Right hindlimb (tissue), 1 donor: ENCODE measurements around the gene PCDHA6.
"Not testable (repeated sequence)": the region's sequence is repeated elsewhere in the genome, so short reads cannot be mapped to it uniquely, and the experiment has no call there.

ENCODE experiments used
- DNase-seq: peaks from one replicate; pipeline ENCODE4 v3.0.0-alpha.2; 2018

The PCDHA6 gene

DNA sequence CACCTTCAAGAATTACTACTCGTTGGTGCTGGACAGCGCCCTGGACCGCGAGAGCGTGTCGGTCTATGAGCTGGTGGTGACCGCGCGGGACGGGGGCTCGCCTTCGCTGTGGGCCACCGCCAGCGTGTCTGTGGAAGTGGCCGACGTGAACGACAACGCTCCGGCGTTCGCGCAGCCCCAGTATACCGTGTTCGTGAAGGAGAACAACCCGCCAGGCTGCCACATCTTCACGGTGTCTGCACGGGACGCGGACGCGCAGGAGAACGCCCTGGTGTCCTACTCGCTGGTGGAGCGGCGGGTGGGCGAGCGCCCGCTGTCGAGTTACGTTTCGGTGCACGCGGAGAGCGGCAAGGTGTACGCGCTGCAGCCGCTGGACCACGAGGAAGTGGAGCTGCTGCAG, 4.8 kb upstream of the PCDHA6 start:
- DNase-seq: not testable (repeated sequence)

DNA sequence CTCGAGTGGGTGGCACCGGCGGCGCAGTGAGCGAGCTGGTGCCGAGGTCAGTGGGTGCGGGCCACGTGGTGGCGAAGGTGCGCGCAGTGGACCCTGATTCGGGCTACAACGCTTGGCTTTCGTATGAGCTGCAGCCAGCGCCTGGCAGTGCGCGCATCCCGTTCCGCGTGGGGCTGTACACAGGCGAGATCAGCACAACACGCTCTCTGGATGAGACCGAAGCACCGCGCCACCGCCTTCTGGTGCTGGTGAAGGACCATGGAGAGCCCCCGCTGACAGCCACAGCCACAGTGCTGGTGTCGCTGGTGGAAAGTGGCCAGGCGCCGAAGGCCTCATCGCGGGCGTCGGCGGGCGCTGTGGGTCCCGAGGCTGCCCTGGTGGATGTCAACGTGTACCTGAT, 4.3 kb upstream of the PCDHA6 start:
- no peak for DNase-seq

DNA sequence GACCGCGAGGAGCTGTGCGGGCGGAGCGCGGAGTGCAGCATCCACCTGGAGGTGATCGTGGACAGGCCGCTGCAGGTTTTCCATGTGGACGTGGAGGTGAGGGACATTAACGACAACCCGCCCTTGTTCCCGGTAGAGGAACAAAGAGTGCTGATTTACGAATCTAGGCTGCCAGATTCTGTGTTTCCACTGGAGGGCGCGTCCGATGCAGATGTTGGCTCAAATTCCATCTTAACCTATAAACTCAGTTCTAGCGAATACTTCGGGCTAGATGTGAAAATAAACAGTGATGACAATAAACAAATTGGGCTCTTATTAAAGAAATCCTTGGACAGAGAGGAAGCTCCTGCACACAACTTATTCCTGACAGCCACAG, 590 bp downstream of the PCDHA6 start:
- no peak for DNase-seq

DNA sequence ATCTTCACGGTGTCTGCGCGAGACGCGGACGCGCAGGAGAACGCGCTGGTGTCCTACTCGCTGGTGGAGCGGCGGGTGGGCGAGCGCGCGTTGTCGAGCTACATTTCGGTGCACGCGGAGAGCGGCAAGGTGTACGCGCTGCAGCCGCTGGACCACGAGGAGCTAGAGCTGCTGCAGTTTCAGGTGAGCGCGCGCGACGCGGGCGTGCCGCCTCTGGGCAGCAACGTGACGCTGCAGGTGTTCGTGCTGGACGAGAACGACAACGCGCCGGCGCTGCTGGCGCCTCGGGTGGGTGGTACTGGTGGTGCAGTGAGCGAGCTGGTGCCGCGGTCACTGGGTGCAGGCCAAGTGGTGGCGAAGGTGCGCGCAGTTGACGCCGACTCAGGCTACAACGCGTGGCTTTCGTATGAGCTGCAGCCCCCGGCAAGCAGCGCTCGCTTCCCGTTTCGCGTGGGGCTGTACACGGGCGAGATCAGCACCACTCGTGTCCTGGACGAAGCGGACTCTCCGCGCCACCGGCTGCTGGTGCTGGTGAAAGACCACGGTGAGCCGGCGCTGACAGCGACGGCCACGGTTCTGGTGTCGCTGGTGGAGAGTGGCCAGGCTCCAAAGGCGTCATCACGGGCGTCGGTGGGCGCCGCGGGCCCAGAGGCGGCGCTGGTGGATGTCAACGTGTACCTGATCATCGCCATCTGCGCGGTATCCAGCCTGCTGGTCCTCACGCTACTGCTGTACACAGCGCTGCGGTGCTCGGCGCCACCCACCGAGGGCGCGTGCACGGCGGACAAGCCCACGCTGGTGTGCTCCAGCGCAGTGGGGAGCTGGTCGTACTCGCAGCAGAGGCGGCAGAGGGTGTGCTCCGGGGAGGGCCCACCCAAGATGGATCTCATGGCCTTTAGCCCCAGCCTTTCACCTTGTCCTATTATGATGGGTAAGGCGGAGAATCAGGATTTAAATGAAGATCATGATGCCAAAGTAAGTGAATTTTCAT, 2.0 kb downstream of the PCDHA6 start:
- DNase-seq: not testable (repeated sequence)

DNA sequence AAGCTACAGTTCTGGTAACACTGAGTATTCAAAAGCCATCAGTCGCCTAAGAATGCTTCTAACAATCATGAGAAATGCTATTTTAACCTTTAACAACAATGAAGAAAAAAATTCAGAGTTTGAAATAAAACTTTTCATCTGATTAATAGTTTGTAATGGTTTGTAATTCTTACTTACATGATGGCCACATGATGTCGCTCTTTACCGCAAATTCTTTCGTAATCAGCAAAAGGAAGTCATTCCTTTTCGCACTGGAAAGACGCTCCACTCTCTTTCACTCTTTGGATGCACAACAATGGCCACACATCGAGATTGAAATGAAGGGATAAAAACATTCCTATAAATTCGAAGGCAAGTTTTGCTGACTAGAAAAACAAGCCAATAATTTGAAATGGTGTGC, 6.2 kb downstream of the PCDHA6 start, which contains the start of gene PCDHA7:
TSS of gene PCDHA7 (plus strand) at position 277 of the 400 bp plus-strand sequence. CDS start at position 392, 115 bp downstream.
- DNase-seq: no peak

DNA sequence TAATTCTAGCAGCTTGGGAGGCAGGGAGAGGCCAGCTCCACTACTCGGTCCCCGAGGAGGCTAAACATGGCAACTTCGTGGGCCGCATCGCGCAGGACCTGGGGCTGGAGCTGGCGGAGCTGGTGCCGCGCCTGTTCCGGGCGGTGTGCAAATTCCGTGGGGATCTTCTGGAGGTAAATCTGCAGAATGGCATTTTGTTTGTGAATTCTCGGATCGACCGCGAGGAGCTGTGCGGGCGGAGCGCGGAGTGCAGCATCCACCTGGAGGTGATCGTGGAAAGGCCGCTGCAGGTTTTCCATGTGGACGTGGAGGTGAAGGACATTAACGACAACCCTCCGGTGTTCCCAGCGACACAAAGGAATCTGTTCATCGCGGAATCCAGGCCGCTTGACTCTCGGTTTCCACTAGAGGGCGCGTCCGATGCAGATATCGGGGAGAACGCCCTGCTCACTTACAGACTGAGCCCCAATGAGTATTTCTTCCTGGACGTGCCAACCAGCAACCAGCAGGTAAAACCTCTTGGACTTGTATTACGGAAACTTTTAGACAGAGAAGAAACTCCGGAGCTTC, 6.8 kb downstream of the PCDHA6 start:
- not testable (repeated sequence) for DNase-seq

DNA sequence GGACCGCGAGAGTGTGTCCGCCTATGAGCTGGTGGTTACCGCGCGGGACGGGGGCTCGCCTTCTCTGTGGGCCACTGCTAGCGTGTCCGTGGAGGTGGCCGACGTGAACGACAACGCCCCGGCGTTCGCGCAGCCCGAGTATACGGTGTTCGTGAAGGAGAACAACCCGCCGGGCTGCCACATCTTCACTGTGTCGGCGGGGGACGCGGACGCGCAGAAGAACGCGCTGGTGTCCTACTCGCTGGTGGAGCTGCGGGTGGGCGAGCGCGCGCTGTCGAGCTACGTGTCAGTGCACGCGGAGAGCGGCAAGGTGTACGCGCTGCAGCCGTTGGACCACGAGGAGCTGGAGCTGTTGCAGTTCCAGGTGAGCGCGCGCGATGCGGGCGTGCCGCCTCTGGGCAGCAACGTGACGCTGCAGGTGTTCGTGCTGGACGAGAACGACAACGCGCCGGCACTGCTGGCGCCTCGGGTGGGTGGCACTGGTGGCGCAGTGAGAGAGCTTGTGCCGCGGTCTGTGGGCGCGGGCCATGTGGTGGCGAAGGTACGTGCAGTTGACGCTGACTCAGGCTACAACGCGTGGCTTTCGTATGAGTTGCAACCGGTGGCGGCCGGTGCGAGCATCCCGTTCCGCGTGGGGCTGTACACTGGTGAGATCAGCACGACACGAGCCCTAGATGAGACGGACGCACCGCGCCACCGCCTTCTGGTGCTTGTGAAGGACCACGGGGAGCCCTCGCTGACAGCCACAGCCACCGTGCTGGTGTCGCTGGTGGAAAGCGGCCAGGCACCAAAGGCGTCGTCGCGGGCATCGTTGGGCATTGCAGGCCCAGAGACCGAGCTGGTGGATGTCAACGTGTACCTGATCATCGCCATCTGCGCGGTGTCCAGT, 8.1 kb downstream of the PCDHA6 start:
- DNase-seq: no peak

DNA sequence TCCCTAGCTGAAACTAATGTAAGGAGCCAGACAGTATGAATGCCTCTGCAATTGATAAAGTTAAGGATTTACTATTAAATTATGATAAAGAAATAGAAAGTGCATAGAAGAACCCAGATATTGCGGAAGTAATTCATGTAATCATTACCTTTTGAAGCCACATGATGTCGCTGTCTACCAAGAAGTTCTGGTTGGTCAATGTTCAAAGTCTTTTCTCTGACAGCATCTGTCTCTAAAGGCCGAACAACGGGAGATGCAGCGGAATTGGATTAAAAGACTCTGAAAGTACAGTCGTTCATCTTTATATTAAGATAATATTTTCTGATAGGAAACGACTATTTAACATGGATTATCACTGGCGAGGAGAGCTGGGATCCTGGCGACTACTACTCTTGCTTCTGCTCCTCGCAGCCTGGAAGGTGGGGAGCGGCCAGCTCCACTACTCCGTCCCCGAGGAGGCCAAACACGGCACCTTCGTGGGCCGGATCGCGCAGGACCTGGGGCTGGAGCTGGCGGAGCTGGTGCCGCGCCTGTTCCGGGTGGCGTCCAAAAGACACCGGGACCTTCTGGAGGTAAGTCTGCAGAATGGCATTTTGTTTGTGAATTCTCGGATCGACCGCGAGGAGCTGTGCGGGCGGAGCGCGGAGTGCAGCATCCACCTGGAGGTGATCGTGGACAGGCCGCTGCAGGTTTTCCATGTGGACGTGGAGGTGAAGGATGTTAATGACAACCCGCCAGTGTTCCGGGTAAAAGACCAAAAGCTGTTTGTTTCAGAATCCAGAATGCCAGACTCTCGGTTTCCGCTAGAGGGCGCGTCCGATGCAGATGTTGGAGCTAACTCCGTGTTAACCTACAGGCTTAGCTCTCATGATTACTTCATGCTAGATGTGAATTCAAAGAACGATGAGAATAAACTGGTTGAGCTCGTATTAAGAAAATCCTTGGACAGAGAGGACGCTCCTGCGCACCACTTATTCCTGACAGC, 13.5 kb downstream of the PCDHA6 start, which contains the start of gene PCDHA8:
TSS of gene PCDHA8 (plus strand) at position 210 of the 985 bp plus-strand sequence. CDS start at position 345, 135 bp downstream.
- no peak for DNase-seq

DNA sequence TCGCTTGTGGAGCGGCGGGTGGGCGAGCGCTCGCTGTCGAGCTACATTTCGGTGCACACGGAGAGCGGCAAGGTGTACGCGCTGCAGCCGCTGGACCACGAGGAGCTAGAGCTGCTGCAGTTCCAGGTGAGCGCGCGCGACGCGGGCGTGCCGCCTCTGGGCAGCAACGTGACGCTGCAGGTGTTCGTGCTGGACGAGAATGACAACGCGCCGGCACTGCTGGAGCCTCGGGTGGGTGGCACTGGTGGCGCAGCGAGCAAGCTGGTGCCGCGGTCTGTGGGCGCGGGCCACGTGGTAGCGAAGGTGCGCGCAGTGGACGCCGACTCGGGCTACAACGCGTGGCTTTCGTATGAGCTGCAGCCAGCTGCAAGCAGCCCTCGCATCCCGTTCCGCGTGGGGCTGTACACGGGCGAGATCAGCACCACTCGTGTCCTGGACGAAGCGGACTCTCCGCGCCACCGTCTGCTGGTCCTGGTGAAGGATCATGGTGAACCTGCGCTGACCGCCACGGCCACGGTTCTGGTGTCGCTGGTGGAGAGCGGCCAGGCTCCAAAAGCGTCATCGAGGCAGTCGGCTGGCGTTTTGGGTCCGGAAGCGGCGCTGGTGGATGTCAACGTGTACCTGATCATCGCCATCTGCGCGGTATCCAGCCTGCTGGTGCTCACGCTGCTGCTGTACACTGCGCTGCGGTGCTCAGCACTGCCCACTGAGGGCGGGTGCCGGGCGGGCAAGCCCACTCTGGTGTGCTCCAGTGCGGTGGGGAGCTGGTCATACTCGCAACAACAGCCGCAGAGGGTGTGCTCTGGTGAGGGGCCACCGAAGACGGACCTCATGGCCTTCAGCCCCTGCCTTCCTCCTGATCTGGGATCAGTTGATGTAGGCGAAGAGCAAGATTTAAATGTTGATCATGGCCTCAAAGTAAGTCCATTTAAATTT, 15.3 kb downstream of the PCDHA6 start:
- DNase-seq: no peak

DNA sequence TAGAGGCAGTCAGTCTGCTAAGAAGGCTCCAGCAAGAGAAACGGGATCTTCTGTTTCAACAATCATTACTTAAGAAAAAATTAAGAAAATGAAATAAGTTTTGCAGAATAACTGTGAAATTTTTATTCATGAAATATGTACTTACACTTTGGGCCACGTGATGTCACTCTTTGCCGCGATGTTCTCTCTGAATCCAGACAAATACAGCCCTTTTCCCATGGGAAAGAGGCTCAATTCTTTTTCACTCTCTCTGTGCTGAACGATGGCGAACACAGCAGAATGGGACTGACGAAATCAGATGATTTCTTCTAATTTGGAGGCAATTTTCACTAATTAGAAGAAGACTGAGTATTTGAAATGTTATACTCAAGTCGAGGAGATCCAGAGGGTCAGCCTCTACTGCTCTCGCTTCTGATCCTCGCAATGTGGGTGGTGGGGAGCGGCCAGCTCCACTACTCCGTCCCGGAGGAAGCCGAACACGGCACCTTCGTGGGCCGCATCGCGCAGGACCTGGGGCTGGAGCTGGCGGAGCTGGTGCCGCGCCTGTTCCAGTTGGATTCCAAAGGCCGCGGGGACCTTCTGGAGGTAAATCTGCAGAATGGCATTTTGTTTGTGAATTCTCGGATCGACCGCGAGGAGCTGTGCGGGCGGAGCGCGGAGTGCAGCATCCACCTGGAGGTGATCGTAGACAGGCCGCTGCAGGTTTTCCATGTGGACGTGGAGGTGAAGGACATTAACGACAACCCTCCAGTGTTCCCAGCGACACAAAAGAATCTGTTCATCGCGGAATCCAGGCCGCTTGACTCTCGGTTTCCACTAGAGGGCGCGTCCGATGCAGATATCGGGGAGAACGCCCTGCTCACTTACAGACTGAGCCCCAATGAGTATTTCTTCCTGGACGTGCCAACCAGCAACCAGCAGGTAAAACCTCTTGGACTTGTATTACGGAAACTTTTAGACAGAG, 20.7 kb downstream of the PCDHA6 start, which contains the start of gene PCDHA9:
TSS of gene PCDHA9 (plus strand) at position 244 of the 964 bp plus-strand sequence. CDS start at position 358, 114 bp downstream.
- not testable (repeated sequence) for DNase-seq

DNA sequence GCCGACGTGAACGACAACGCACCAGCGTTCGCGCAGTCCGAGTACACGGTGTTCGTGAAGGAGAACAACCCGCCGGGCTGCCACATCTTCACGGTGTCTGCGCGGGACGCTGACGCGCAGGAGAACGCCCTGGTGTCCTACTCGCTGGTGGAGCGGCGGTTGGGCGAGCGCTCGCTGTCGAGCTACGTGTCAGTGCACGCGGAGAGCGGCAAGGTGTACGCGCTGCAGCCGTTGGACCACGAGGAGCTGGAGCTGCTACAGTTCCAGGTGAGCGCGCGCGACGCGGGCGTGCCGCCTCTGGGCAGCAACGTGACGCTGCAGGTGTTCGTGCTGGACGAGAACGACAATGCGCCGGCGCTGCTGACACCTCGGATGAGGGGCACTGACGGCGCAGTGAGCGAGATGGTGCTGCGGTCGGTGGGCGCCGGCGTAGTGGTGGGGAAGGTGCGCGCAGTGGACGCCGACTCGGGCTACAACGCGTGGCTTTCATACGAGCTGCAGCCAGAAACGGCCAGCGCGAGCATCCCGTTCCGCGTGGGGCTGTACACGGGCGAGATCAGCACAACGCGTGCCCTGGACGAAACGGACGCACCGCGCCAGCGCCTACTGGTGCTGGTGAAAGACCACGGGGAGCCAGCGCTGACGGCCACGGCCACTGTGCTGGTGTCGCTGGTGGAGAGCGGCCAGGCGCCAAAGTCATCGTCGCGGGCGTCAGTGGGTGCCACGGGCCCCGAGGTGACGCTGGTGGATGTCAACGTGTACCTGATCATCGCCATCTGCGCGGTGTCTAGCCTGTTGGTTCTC, 22.3 kb downstream of the PCDHA6 start:
- not testable (repeated sequence) for DNase-seq

DNA sequence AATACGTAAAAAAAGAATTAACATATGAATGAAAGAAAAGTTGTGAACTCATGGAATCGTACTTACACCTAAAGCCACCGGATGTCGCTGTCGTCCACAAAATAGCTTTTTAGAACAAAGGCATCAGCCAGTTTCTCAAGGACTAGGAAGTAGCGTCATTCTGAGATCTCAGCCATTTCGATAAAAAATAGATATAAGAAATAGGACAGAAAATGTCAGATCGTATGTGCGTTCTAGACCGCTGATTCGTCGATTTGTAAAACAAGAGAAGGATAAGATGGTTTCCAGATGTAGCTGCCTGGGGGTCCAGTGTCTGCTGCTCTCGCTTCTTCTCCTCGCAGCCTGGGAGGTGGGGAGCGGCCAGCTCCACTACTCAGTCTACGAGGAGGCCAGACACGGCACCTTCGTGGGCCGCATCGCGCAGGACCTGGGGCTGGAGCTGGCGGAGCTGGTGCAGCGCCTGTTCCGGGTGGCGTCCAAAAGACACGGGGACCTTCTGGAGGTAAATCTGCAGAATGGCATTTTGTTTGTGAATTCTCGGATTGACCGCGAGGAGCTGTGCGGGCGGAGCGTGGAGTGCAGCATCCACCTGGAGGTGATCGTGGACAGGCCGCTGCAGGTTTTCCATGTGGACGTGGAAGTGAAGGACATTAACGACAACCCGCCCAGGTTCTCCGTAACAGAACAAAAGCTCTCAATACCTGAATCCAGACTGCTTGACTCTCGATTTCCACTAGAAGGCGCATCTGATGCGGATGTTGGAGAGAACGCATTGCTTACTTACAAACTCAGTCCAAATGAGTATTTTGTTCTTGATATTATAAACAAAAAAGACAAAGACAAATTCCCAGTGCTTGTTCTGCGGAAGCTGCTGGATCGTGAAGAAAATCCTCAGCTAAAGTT, 28.3 kb downstream of the PCDHA6 start, which contains the start of gene PCDHA10:
TSS of gene PCDHA10 (plus strand) at position 126 of the 903 bp plus-strand sequence. CDS start at position 278, 152 bp downstream.
- no peak for DNase-seq

DNA sequence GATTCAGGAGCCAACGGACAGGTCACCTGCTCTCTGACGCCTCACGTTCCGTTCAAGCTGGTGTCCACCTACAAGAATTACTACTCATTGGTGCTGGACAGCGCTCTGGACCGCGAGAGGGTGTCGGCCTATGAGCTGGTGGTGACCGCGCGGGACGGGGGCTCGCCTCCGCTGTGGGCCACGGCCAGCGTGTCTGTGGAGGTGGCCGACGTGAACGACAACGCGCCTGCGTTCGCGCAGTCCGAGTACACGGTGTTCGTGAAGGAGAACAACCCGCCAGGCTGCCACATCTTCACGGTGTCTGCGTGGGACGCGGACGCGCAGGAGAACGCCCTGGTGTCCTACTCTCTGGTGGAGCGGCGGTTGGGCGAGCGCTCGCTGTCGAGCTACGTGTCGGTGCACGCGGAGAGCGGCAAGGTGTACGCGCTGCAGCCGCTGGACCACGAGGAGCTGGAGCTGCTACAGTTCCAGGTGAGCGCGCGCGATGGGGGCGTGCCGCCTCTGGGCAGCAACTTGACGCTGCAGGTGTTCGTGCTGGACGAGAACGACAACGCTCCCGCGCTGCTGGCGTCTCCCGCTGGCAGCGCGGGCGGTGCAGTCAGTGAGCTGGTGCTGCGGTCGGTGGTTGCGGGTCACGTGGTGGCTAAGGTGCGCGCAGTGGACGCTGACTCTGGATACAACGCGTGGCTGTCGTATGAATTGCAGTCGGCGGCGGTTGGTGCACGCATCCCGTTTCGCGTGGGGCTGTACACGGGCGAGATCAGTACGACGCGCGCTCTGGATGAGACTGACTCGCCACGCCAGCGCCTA, 29.6 kb downstream of the PCDHA6 start:
- no peak for DNase-seq

DNA sequence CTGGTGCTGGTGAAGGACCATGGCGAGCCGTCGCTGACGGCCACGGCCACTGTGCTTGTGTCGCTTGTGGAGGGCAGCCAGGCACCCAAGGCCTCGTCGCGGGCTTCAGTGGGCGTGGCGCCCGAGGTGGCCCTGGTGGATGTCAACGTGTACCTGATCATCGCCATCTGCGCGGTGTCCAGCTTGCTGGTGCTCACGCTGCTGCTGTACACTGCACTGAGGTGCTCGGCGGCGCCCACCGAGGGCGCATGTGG, 30.2 kb downstream of the PCDHA6 start:
- no peak for DNase-seq

DNA sequence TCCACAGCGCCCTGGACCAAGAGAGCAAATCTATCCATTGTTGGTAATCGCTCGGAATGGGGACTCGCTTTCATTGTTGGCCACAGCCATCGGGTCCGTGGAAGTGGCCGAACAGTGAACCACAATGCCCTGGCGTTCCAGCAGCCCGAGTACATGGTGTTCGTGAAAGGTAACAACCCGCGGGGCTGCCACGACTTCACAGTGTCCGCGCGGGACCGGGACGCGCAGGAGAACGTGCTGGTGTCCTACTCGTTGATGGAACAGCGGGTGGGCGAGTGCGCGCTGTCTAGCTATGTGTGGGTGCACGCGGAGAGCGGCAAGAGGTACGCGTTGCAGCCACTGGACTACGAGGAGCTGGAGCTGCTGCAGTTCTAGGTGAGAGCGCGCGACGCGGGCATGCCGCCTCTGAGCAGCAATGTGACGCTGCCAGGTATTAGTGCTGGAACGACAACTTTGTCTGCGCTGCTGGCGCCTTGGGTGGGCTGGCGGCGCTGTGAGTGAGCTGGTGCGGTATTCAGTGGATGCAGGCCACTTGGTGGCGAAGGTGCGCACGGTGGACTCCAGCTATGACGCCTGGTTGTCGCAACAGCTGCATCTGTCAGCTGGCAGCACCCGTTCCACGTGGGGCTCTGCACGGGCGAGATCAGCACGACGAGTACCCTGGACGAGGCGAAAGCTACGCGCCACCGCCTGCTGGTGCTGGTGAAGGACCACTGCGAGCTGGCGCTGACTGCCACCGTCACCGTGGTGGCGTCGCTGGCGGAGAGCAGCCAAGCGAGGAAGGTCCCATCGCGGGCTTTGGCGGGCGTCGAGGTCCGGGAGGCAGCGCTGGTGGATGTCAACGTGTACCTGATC, 34.9 kb downstream of the PCDHA6 start:
- DNase-seq: no peak
